ENCODE results near the gene GMDS. TPM values are rescaled to one million over a fixed set of nuclear protein-coding genes. Genes with fewer than 3 reads are reported as not detected.

The GMDS gene
- total and polyA plus RNA-seq, 4 donors, result 7.3 to 28.3 (median 16.1) TPM

- no peaks in the 10 kb centered on the region for H3K36me3 ChIP-seq (ENCODE audit: control insufficient read depth in 4 of 4, insufficient read depth in 4 of 4, low read length in 4 of 4)
Observed at GRCh38 chr6:2216794-2217383, 28.5 kb downstream of the GMDS start.

GRCh38 chr6:2215342-2215741, 30.1 kb downstream of the GMDS start:
- Histone ChIP-seq H3K27me3 (ENCODE audit: control insufficient read depth in 3 of 3, insufficient read depth in 3 of 3, low read length in 2 of 3) (peaks cover 0 to 2% (median 0%) of the 10 kb centered on the region in 3 donors), H3K4me1 (ENCODE audit: control insufficient read depth in 5 of 5, insufficient read depth in 5 of 5, low read length in 5 of 5) (no peaks in the 10 kb centered on the region), H3K36me3 (ENCODE audit: control insufficient read depth in 4 of 4, insufficient read depth in 4 of 4, low read length in 4 of 4) (no peaks in the 10 kb centered on the region), H3K9me3 (ENCODE audit: control insufficient read depth in 4 of 4, insufficient read depth in 3 of 4, low read length in 3 of 4) (no peaks in the 10 kb centered on the region), H3K4me3 (no peak overlapping the region), H3K9ac (ENCODE audit: insufficient read depth in 1 of 2, low read length in 2 of 2) (no peak overlapping the region), H3K27ac (ENCODE audit: low read depth in 1 of 2, low read length in 1 of 2) (no peak overlapping the region)
- ATAC-seq (ENCODE audit: insufficient read depth, low FRiP score) (no peak), DNase-seq (no peak)
- 86 to 94% methylated on average over 3 of the region's 3 CpGs for WGBS, 2 donors
- TF ChIP-seq CTCF (IDR thresholded peaks at IDR 0.05; ENCODE audit: control extremely low read depth, extremely low read depth), result no peak

More at GRCh38 chr6:2216794-2217383, 28.5 kb downstream of the GMDS start:
- H3K9ac ChIP-seq (ENCODE audit: insufficient read depth in 1 of 2, low read length in 2 of 2), result no peak overlapping the region
- H3K4me1 ChIP-seq (ENCODE audit: control insufficient read depth in 5 of 5, insufficient read depth in 5 of 5, low read length in 5 of 5), result no peaks in the 10 kb centered on the region
- H3K27me3 ChIP-seq (ENCODE audit: control insufficient read depth in 3 of 3, insufficient read depth in 3 of 3, low read length in 2 of 3), result no peaks in the 10 kb centered on the region
- no peak for DNase-seq
- WGBS, 2 donors, result 95 to 96% methylated on average over 13 of the region's 13 CpGs
- no peaks in the 10 kb centered on the region for H3K9me3 ChIP-seq (ENCODE audit: control insufficient read depth in 4 of 4, insufficient read depth in 3 of 4, low read length in 3 of 4)
- H3K4me3 ChIP-seq, result no peak overlapping the region
- no peak for ATAC-seq (ENCODE audit: insufficient read depth, low FRiP score)
- no peak for TF ChIP-seq CTCF (IDR thresholded peaks at IDR 0.05; ENCODE audit: control extremely low read depth, extremely low read depth)
- no peak overlapping the region for H3K27ac ChIP-seq (ENCODE audit: low read depth in 1 of 2, low read length in 1 of 2)

GRCh38 chr6:2213086-2213485, 32.3 kb downstream of the GMDS start:
- no peak overlapping the region for H3K4me3 ChIP-seq
- no peaks in the 10 kb centered on the region for H3K9me3 ChIP-seq (ENCODE audit: control insufficient read depth in 4 of 4, insufficient read depth in 3 of 4, low read length in 3 of 4)
- peaks cover 0 to 2% (median 0%) of the 10 kb centered on the region in 3 donors for H3K27me3 ChIP-seq (ENCODE audit: control insufficient read depth in 3 of 3, insufficient read depth in 3 of 3, low read length in 2 of 3)
- WGBS, 2 donors, result 97% methylated on average over 2 of the region's 2 CpGs
- no peak for TF ChIP-seq CTCF (IDR thresholded peaks at IDR 0.05; ENCODE audit: control extremely low read depth, extremely low read depth)
- no peaks in the 10 kb centered on the region for H3K4me1 ChIP-seq (ENCODE audit: control insufficient read depth in 5 of 5, insufficient read depth in 5 of 5, low read length in 5 of 5)
- ATAC-seq (ENCODE audit: insufficient read depth, low FRiP score) (no peak), DNase-seq (no peak)
- no peak overlapping the region for H3K9ac ChIP-seq (ENCODE audit: insufficient read depth in 1 of 2, low read length in 2 of 2)
- no peaks in the 10 kb centered on the region for H3K36me3 ChIP-seq (ENCODE audit: control insufficient read depth in 4 of 4, insufficient read depth in 4 of 4, low read length in 4 of 4)
- H3K27ac ChIP-seq (ENCODE audit: low read depth in 1 of 2, low read length in 1 of 2), result no peak overlapping the region

All from lung (tissue), 12 donors.